Left ventricle myocardium inferior (tissue), 1 donor: ENCODE data around the gene RAN. TPM values are rescaled to one million over a fixed set of nuclear protein-coding genes. Genes with fewer than 3 reads are reported as not detected.

Source experiments
- DNase-seq: peaks from one replicate; pipeline ENCODE4 v3.0.0-alpha.2; 2020
- H3K27ac ChIP-seq: fragments of 200-600 bp; replicated peaks from 2 replicates; pipeline ENCODE4 v1.8.0; 2021
- H3K27me3 ChIP-seq: fragments of 200-600 bp; 2 replicates; pipeline ENCODE4 v1.8.0; 2021; ENCODE audit warnings: low read depth
- H3K36me3 ChIP-seq: fragments of 200-600 bp; 2 replicates; pipeline ENCODE4 v1.8.0; 2021
- H3K4me1 ChIP-seq: fragments of 200-600 bp; 2 replicates; pipeline ENCODE4 v1.8.0; 2021
- H3K4me3 ChIP-seq: fragments of 200-600 bp; 2 replicates; pipeline ENCODE4 v1.8.0; 2021; ENCODE audit warnings: mild to moderate bottlenecking, moderate library complexity
- H3K9me3 ChIP-seq: fragments of 200-600 bp; replicated peaks from 2 replicates; pipeline ENCODE4 v1.8.0; 2021
- intact Hi-C: fragments of 100-400 bp; cut with micrococcal nuclease; formaldehyde crosslinking; loops from one replicate; pipeline ENCODE4 v1.11.0; 2022
- long read RNA-seq: library from polyadenylated mRNA; unstranded; transcript quantifications from one replicate; pipeline ENCODE4 v2.0.0, GENCODE V29; 2021
- total RNA-seq: library from RNA; stranded (reverse); fragmentation: NEBNext Ultra II Directional; extraction: Animal tissue kit (Norgen Biotek cat#: 25700); gene quantifications from one replicate; pipeline ENCODE4 v1.2.1, GENCODE V29; 2021
- TF ChIP-seq, protein P1 (sequence below): fragments of 200-600 bp; IDR thresholded peaks from 2 replicates; pipeline ENCODE4 v1.8.0; 2021; ENCODE audit warnings: antibody characterized with exemption, mild to moderate bottlenecking, borderline replicate concordance
- donor health status: DM: no; HTN: yes; CAD: no; lungs with severe emphysema.

Gene RAN
- 246 TPM for total RNA-seq
- long read RNA-seq, transcript RAN-203 (6 exons, 2,455 nt) = minor isoform, 31 of 271 reads
- long read RNA-seq, transcript RAN-212 (7 exons, 2,661 nt) = major isoform, 229 of 271 reads
- long read RNA-seq, partial matches to known transcripts = 4 of 271 reads
- long read RNA-seq, other reads (novel, unspliced or antisense) = 4 of 271 reads

DNA sequence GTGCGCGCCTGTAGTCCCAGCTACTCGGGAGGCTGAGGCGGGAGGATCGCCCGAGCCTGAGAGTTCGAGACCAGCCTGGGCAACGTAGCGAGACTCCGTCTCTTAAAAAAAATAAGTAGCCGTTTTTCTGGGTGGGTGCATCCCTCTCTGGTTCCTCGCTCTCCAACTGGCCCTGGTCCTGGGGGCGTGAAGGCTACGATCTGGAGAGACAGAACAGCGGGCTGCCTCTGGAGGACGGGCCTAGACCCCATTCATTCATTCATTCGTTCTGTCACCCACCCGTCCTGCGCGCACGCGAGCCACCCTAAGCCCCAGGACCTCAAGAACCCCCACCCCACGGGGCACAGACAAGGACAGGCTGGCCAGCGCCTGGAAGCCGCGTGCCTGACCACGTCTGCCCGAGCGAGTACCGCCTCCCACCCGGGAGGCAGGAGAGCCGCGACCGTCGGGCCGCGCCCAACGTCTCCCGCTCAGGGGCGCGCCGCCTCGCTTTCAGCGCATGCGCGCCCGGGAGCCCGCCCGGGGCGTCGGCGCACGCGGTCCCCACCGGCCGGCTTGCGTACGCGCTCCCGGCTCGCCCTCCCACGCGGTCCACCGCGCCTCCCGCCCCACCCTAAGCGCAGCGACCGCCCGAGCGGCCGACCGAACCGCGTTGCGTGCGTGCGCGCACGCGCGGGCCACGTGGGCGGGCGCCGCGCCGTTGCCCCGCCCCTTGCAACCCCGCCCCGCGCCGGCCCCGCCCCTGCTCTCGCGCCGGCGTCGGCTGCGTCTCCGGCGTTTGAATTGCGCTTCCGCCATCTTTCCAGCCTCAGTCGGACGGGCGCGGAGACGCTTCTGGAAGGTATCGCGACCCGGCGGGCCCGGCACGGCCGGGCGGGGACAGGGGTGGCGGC lies at the start of gene RAN:
Gene RAN, plus strand, starts transcription at position 781 of the 893 bp plus-strand sequence. CDS start 528 bp downstream, outside the sequence.
- DNase-seq = peak; percentile 91
- H3K27ac ChIP-seq = peak within 1 kb of the TSS; percentile 93
- TF ChIP-seq, protein P1, sequence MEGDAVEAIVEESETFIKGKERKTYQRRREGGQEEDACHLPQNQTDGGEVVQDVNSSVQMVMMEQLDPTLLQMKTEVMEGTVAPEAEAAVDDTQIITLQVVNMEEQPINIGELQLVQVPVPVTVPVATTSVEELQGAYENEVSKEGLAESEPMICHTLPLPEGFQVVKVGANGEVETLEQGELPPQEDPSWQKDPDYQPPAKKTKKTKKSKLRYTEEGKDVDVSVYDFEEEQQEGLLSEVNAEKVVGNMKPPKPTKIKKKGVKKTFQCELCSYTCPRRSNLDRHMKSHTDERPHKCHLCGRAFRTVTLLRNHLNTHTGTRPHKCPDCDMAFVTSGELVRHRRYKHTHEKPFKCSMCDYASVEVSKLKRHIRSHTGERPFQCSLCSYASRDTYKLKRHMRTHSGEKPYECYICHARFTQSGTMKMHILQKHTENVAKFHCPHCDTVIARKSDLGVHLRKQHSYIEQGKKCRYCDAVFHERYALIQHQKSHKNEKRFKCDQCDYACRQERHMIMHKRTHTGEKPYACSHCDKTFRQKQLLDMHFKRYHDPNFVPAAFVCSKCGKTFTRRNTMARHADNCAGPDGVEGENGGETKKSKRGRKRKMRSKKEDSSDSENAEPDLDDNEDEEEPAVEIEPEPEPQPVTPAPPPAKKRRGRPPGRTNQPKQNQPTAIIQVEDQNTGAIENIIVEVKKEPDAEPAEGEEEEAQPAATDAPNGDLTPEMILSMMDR = no peak
- intact Hi-C loops = no loop called here
- H3K27me3 ChIP-seq = no peaks in the 10 kb centered on the region
- peaks cover 39% of the 10 kb centered on the region for H3K36me3 ChIP-seq
- H3K9me3 ChIP-seq = peaks cover 11% of the 10 kb centered on the region
- H3K4me1 ChIP-seq = peaks cover 37% of the 10 kb centered on the region
- H3K4me3 ChIP-seq = peak within 1 kb of the TSS; percentile 85

DNA sequence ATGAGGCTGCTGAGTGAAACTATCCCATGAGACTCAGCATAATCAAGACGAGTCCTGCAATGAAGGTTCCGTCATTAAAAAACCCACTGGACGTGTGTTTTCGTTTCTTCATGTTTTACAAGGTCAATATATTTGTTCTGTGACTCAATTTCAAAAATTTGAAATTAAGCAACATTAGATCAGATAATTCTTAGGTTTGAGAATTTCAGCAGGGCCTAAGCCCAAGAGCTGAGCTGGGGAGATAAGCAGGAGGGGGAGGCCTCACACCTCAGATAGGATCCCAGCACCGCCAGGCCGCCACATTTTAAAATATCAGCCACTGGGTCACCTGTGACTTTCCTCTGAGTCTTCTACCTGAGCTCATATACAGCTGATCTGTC lies 46.1 kb upstream of the RAN start:
- Histone ChIP-seq H3K4me3 (no peak overlapping the region), H3K4me1 (peaks cover 4% of the 10 kb centered on the region), H3K27ac (no peak overlapping the region), H3K27me3 (no peaks in the 10 kb centered on the region), H3K36me3 (peaks cover 24% of the 10 kb centered on the region), H3K9me3 (no peaks in the 10 kb centered on the region)
- intact Hi-C loops = no loop called here
- TF ChIP-seq, protein P1 = no peak
- no peak for DNase-seq

DNA sequence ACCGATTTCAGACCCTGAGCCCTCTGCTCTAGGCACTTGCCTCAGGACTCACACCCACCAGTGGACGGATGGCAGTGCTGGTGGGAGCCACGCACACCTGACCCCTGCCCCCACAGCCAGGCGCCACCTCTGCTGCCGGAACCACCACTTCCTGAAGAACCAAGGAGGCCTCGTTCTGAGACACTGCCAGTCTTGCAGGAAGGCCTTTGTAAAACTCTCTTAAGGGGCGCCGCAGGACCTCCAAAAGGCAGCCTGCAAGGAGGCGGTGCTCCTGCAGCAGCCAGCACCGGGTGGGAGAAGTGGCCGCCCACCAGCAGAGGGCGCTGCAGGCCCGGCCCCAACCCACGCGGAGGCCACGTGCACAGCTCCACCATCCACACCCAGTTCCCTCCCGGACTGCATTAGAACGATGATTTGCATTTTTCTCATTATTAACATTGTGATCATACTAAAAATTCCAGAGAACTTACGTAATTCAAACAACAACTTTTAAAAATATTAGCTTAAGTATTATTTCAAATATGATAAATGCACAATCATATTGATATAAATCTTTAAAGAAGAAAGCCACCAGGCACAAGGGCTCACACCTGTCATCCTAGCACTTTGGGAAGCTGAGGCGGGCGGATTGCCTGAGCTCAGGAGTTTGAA lies 45.6 kb upstream of the RAN start:
- Histone ChIP-seq H3K4me3 (no peak overlapping the region), H3K27me3 (no peaks in the 10 kb centered on the region), H3K36me3 (peaks cover 19% of the 10 kb centered on the region), H3K27ac (no peak overlapping the region), H3K9me3 (no peaks in the 10 kb centered on the region), H3K4me1 (peaks cover 4% of the 10 kb centered on the region)
- TF ChIP-seq, protein P1 = peak; percentile 57
- intact Hi-C loops = no loop called here
- DNase-seq = no peak

DNA sequence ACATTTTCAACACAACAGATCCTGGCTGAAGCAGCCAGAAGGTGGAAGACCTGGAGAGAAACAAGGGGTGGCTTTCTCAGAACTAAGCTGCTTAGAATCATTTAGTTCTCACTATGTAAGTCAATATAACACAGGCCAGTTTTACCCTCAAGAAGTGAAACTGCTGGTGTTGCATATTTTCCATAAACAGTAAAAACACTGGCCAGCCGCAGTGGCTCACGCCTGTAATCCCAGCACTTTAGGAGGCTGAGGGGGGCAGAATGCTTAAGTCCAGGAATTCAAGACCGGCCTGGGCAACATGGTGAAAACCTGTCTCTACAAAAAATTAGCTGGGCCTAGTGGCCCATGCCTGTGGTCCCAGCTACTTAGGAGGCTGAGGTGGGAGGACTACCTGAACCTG lies 44.4 kb upstream of the RAN start:
- H3K4me3 ChIP-seq = no peak overlapping the region
- H3K4me1 ChIP-seq = peaks cover 4% of the 10 kb centered on the region
- no peak overlapping the region for H3K27ac ChIP-seq
- no peak for DNase-seq
- TF ChIP-seq, protein P1 = no peak
- intact Hi-C loops = no loop called here
- peaks cover 10% of the 10 kb centered on the region for H3K36me3 ChIP-seq
- H3K27me3 ChIP-seq = no peaks in the 10 kb centered on the region
- H3K9me3 ChIP-seq = no peaks in the 10 kb centered on the region

DNA sequence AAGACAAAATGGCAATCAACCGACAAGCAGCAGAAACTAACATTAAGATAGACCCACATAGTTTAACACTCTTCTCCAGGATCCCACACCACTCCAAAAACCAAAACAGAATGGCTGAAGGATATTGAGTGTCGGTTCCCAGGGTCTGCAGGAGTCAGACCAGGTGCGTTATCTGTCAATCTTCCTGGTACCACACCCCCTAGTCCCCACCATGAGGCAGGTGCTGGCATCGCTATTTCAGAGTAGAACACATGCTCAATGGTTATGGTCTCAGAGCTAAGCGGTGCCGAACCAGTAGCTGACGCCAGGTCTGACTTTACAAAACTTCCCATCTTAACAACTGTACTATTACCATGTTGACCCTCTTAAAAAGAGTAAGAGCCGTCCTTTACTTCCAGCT lies 43.0 kb upstream of the RAN start:
- TF ChIP-seq, protein P1 = no peak
- no peak overlapping the region for H3K4me3 ChIP-seq
- no peak for DNase-seq
- H3K4me1 ChIP-seq = peaks cover 12% of the 10 kb centered on the region
- no peaks in the 10 kb centered on the region for H3K27me3 ChIP-seq
- H3K27ac ChIP-seq = no peak overlapping the region
- no peaks in the 10 kb centered on the region for H3K36me3 ChIP-seq
- intact Hi-C loops = no loop called here
- H3K9me3 ChIP-seq = no peaks in the 10 kb centered on the region
